Measurements from ENCODE around the gene CYP3A5. TPM values are rescaled to one million over a fixed set of nuclear protein-coding genes. Genes with fewer than 3 reads are reported as not detected.

The CYP3A5 gene
- total and polyA plus RNA-seq, 9 of the 15 experiments (the other 6 are each of a cell fraction or from before 2014, with no cell fraction given), result 0.73 to 2.8 (median 1.5) TPM

DNA sequence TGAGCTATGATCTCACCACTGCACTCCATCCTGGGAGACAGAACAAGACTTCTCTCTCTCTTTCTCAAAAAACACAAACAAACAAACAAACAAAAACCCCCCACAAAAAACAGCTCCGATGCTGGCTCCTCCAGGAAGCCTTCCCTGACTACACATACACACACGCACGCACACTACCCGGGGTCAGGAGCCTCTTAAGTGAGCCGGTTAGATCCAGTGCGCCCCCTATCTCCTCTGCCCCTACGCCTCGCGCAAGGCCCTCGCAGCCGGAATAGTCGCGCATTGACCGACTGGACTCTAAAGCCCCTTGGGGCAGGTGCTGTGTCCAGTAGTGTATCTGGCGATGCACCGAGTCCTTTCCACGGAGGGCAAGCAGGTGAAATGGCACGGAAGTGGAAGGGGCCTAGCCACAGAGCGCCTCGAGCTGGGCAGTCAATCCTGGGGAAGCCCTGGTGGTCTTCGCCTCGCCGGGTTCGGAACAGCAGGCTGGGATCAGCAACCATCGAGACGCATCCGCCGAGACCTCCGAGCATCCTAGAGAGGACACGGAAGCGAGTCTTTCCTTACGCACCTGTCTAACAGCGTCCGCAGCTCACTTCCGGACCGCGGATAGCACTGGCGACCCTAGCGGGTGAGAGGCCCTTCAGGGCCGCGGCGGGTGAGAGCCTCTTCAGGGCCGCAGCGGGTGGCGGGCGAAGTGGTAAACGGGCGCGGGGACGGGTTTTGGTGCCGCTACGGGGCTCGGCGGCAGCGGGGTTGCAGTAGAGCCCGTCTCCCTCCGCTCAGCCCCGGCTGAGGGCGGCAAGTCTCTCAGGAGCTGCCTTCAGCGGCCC lies 63.2 kb downstream of the CYP3A5 start, which contains the start of gene ZSCAN25 (continued):
- no peak for TF ChIP-seq ZNF217 (CRISPR knock-in tag; IDR thresholded peaks at IDR 0.05)
- TF ChIP-seq, protein P1, sequence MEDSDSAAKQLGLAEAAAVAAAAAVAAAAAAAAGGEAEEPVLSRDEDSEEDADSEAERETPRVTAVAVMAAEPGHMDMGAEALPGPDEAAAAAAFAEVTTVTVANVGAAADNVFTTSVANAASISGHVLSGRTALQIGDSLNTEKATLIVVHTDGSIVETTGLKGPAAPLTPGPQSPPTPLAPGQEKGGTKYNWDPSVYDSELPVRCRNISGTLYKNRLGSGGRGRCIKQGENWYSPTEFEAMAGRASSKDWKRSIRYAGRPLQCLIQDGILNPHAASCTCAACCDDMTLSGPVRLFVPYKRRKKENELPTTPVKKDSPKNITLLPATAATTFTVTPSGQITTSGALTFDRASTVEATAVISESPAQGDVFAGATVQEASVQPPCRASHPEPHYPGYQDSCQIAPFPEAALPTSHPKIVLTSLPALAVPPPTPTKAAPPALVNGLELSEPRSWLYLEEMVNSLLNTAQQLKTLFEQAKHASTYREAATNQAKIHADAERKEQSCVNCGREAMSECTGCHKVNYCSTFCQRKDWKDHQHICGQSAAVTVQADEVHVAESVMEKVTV (CRISPR knock-in tag; IDR thresholded peaks at IDR 0.05), result no peak
- TF ChIP-seq, protein P2, sequence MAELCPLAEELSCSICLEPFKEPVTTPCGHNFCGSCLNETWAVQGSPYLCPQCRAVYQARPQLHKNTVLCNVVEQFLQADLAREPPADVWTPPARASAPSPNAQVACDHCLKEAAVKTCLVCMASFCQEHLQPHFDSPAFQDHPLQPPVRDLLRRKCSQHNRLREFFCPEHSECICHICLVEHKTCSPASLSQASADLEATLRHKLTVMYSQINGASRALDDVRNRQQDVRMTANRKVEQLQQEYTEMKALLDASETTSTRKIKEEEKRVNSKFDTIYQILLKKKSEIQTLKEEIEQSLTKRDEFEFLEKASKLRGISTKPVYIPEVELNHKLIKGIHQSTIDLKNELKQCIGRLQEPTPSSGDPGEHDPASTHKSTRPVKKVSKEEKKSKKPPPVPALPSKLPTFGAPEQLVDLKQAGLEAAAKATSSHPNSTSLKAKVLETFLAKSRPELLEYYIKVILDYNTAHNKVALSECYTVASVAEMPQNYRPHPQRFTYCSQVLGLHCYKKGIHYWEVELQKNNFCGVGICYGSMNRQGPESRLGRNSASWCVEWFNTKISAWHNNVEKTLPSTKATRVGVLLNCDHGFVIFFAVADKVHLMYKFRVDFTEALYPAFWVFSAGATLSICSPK (IDR thresholded peaks at IDR 0.05; ENCODE audit: borderline replicate concordance), result 0 out of 2 replicates have a peak, but pooled peaks have one; percentile 17
- peak; percentile 34 to 49; a peak in 2 of 4 replicates for TF ChIP-seq FOXK2 (conservative IDR thresholded peaks at IDR 0.05 in 1 of 2, IDR thresholded peaks at IDR 0.05 in 1 of 2; ENCODE audit: low read depth in 2 of 2)
- TF ChIP-seq NFATC3 (IDR thresholded peaks at IDR 0.05), result 0 out of 2 replicates have a peak, but pooled peaks have one; percentile 28
- peak; percentile 98 for TF ChIP-seq PHF20 (IDR thresholded peaks at IDR 0.05; ENCODE audit: partially characterized antibody)
- TF ChIP-seq KHSRP (IDR thresholded peaks at IDR 0.05), result no peak
- TF ChIP-seq PCBP1 (IDR thresholded peaks at IDR 0.05; ENCODE audit: low read depth, low read length, poor library complexity, severe bottlenecking), result peak; percentile 43
- TF ChIP-seq, protein P3, sequence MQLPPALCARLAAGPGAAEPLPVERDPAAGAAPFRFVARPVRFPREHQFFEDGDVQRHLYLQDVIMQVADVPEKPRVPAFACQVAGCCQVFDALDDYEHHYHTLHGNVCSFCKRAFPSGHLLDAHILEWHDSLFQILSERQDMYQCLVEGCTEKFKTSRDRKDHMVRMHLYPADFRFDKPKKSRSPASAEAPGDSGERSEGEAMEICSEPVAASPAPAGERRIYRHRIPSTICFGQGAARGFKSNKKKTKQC (CRISPR knock-in tag; IDR thresholded peaks at IDR 0.05), result peak; percentile 94; the same call in 1 of the 2 replicates
- TF ChIP-seq ZNF583 (CRISPR knock-in tag; IDR thresholded peaks at IDR 0.05), result peak; percentile 58; the same call in 1 of the 2 replicates
- TF ChIP-seq PRPF4 (IDR thresholded peaks at IDR 0.05; ENCODE audit: insufficient read depth, low read depth, low read length, poor library complexity, severe bottlenecking), result no peak
- 0 out of 2 replicates have a peak, but pooled peaks have one; percentile 59 for TF ChIP-seq ZC3H11A (IDR thresholded peaks at IDR 0.05; ENCODE audit: low read depth, low read length)
- peak; percentile 97 for TF ChIP-seq NR1H2 (CRISPR knock-in tag; IDR thresholded peaks at IDR 0.05)
- peak; percentile 78 for TF ChIP-seq HMGN3 (IDR thresholded peaks at IDR 0.05; ENCODE audit: borderline replicate concordance, extremely low read depth, insufficient read length, low read depth, low read length)
- peak; percentile 85 for TF ChIP-seq MBD2 (IDR thresholded peaks at IDR 0.05; ENCODE audit: borderline replicate concordance, low read depth)
- peak; percentile 98 for TF ChIP-seq SNIP1 (IDR thresholded peaks at IDR 0.05; ENCODE audit: low read depth)
- TF ChIP-seq FOXK1 (CRISPR knock-in tag; IDR thresholded peaks at IDR 0.05; ENCODE audit: borderline replicate concordance), result peak; percentile 92; the same call in 1 of the 2 replicates
- TF ChIP-seq SIN3B (IDR thresholded peaks at IDR 0.05; ENCODE audit: low read depth), result peak; percentile 94
- TF ChIP-seq, protein P4, sequence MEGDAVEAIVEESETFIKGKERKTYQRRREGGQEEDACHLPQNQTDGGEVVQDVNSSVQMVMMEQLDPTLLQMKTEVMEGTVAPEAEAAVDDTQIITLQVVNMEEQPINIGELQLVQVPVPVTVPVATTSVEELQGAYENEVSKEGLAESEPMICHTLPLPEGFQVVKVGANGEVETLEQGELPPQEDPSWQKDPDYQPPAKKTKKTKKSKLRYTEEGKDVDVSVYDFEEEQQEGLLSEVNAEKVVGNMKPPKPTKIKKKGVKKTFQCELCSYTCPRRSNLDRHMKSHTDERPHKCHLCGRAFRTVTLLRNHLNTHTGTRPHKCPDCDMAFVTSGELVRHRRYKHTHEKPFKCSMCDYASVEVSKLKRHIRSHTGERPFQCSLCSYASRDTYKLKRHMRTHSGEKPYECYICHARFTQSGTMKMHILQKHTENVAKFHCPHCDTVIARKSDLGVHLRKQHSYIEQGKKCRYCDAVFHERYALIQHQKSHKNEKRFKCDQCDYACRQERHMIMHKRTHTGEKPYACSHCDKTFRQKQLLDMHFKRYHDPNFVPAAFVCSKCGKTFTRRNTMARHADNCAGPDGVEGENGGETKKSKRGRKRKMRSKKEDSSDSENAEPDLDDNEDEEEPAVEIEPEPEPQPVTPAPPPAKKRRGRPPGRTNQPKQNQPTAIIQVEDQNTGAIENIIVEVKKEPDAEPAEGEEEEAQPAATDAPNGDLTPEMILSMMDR (IDR thresholded peaks at IDR 0.05 in 2 of 3, conservative IDR thresholded peaks at IDR 0.05 in 1 of 3; ENCODE audit: insufficient read depth in 2 of 3, low read depth in 1 of 3, low read length in 3 of 3), result peak; percentile 75 to 90 (median 77)
- no peak for TF ChIP-seq KAT8 (IDR thresholded peaks at IDR 0.05; ENCODE audit: low read depth)
- no peak for TF ChIP-seq SRSF3 (IDR thresholded peaks at IDR 0.05; ENCODE audit: insufficient read depth, low read length)
- TF ChIP-seq SMAD1 (IDR thresholded peaks at IDR 0.05; ENCODE audit: low read depth, low read length, partially characterized antibody), result peak; percentile 45

Data from K562 (cell line).